ENCODE measurements around the gene DTNBP1. TPM values are rescaled to one million over a fixed set of nuclear protein-coding genes. Genes with fewer than 3 reads are reported as not detected.

The DTNBP1 gene
- total and polyA plus RNA-seq, 2 experiments from 2014 or later: 0.32 to 15.8 TPM

- Histone ChIP-seq H3K9ac (no peak overlapping the region), H3K4me1 (ENCODE audit: insufficient read depth) (peaks cover 4% of the 10 kb centered on the region; the same call in 1 of the 2 replicates), H3K9me3 (ENCODE audit: low read depth) (no peaks in the 10 kb centered on the region), H3K4me3 (no peak overlapping the region), H3K36me3 (ENCODE audit: low read depth) (no peaks in the 10 kb centered on the region), H2AFZ (no peak overlapping the region), H3K4me2 (ENCODE audit: unreplicated experiment) (no peak overlapping the region), H3F3A (ENCODE audit: insufficient read depth) (peaks cover 11% of the 10 kb centered on the region), H3K79me2 (ENCODE audit: insufficient read depth) (no peaks in the 10 kb centered on the region), H3K27me3 (replicated peaks; ENCODE audit: insufficient read depth) (no peaks in the 10 kb centered on the region), H4K20me1 (ENCODE audit: insufficient read depth) (no peaks in the 10 kb centered on the region), H3K27ac (no peak overlapping the region), H3K9me2 (ENCODE audit: insufficient read depth) (no peaks in the 10 kb centered on the region)
- in situ Hi-C loops (cut with MboI): no loop called here
- WGBS, 2 experiments (ENCODE audit: low coverage in 1 of 2, low lambda C conversion rate in 2 of 2, missing lambda C conversion rate in 2 of 2): 94 to 98% methylated on average over 2 of the region's 2 CpGs
- DNase-seq: no peak
- TF ChIP-seq EZH2phosphoT487 (IDR thresholded peaks at IDR 0.05; ENCODE audit: insufficient read depth, low read depth) (no peak), EZH2 (IDR thresholded peaks at IDR 0.05; ENCODE audit: insufficient read depth, poor library complexity, severe bottlenecking) (no peak)
Observed at GRCh38 chr6:15592610-15593009, 70.2 kb downstream of the DTNBP1 start.

- H3K9ac ChIP-seq: no peak overlapping the region
- H3K36me3 ChIP-seq (ENCODE audit: low read depth): no peaks in the 10 kb centered on the region
- H2AFZ ChIP-seq: no peak overlapping the region
- peaks cover 11% of the 10 kb centered on the region for H3F3A ChIP-seq (ENCODE audit: insufficient read depth)
- no peaks in the 10 kb centered on the region for H3K27me3 ChIP-seq (replicated peaks; ENCODE audit: insufficient read depth)
- no peaks in the 10 kb centered on the region for H3K79me2 ChIP-seq (ENCODE audit: insufficient read depth)
- H3K27ac ChIP-seq: peak overlapping the region; percentile 41
- peaks cover 9% of the 10 kb centered on the region; the same call in 1 of the 2 replicates for H3K4me1 ChIP-seq (ENCODE audit: insufficient read depth)
- H3K4me2 ChIP-seq (ENCODE audit: unreplicated experiment): no peak overlapping the region
- no peak overlapping the region for H3K4me3 ChIP-seq
- no peaks in the 10 kb centered on the region for H4K20me1 ChIP-seq (ENCODE audit: insufficient read depth)
- WGBS, 2 experiments (ENCODE audit: low coverage in 1 of 2, low lambda C conversion rate in 2 of 2, missing lambda C conversion rate in 2 of 2): 53 to 54% methylated on average over 3 of the region's 3 CpGs
- in situ Hi-C loops (cut with MboI): no loop called here
- H3K9me3 ChIP-seq (ENCODE audit: low read depth): no peaks in the 10 kb centered on the region
- no peaks in the 10 kb centered on the region for H3K9me2 ChIP-seq (ENCODE audit: insufficient read depth)
- TF ChIP-seq EZH2 (IDR thresholded peaks at IDR 0.05; ENCODE audit: insufficient read depth, poor library complexity, severe bottlenecking): no peak
- TF ChIP-seq EZH2phosphoT487 (IDR thresholded peaks at IDR 0.05; ENCODE audit: insufficient read depth, low read depth): no peak
- DNase-seq: peak; percentile 93
Observed at GRCh38 chr6:15588971-15589634, 73.7 kb downstream of the DTNBP1 start.

DNA sequence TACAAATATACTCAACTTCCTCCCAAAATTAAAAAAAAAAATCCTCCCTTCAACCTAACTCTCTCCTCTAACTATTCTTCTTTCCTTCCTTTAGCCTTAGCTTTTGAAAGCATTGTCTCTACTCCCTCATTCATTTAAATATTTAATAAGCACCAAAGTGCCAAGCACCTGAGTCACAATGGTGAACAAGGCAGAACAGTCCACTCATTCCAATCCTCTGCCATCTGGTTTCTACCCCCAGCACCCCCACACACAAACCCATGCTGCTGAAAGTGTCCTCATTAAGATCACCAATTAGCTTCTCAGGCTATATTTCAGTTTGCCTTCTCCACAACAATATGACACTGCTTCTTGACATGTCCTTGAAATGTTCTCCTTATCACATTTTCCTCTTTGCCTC lies 76.3 kb downstream of the DTNBP1 start:
- no peak overlapping the region for H2AFZ ChIP-seq
- peak; percentile 23 for DNase-seq
- H3K36me3 ChIP-seq (ENCODE audit: low read depth): no peaks in the 10 kb centered on the region
- H3K4me3 ChIP-seq: no peak overlapping the region
- H3K4me1 ChIP-seq (ENCODE audit: insufficient read depth): peaks cover 9% of the 10 kb centered on the region; the same call in 1 of the 2 replicates
- H3K9ac ChIP-seq: no peak overlapping the region
- H4K20me1 ChIP-seq (ENCODE audit: insufficient read depth): no peaks in the 10 kb centered on the region
- no peaks in the 10 kb centered on the region for H3K9me3 ChIP-seq (ENCODE audit: low read depth)
- no peak overlapping the region for H3K4me2 ChIP-seq (ENCODE audit: unreplicated experiment)
- TF ChIP-seq EZH2 (IDR thresholded peaks at IDR 0.05; ENCODE audit: insufficient read depth, poor library complexity, severe bottlenecking) (no peak), EZH2phosphoT487 (IDR thresholded peaks at IDR 0.05; ENCODE audit: insufficient read depth, low read depth) (no peak)
- H3F3A ChIP-seq (ENCODE audit: insufficient read depth): peaks cover 11% of the 10 kb centered on the region
- H3K79me2 ChIP-seq (ENCODE audit: insufficient read depth): no peaks in the 10 kb centered on the region
- no peaks in the 10 kb centered on the region for H3K9me2 ChIP-seq (ENCODE audit: insufficient read depth)
- no peak overlapping the region for H3K27ac ChIP-seq
- no peaks in the 10 kb centered on the region for H3K27me3 ChIP-seq (replicated peaks; ENCODE audit: insufficient read depth)
- in situ Hi-C loops (cut with MboI): no loop called here

DNA sequence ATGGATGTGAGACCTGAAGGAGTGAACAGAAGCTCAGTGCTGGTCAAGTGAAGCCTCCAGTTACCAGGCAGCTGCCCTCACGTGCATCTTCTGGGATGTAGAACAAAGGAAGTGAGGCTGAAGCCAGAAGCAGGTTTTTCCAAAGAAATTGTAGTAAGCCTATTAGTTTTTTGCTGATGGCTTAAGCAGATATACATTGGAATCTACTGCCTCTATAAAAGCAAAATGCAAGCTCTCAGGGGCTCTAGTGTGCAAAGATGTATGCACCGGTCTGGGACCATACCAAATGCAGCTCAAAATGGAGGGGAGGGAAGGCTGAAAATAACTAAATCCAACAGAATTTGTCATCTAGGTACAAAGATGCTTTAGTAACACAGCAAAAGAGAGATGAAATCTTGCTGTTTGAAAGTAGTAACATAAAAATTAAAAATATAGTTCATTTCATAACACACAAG lies 77.0 kb downstream of the DTNBP1 start:
- 90 to 94% methylated on average over 2 of the region's 2 CpGs for WGBS, 2 experiments (ENCODE audit: low coverage in 1 of 2, low lambda C conversion rate in 2 of 2, missing lambda C conversion rate in 2 of 2)
- Histone ChIP-seq H3K79me2 (ENCODE audit: insufficient read depth) (no peaks in the 10 kb centered on the region), H3K9ac (no peak overlapping the region), H3K4me1 (ENCODE audit: insufficient read depth) (peaks cover 9% of the 10 kb centered on the region; the same call in 1 of the 2 replicates), H3K4me2 (ENCODE audit: unreplicated experiment) (no peak overlapping the region), H2AFZ (no peak overlapping the region), H4K20me1 (ENCODE audit: insufficient read depth) (no peaks in the 10 kb centered on the region), H3K27me3 (replicated peaks; ENCODE audit: insufficient read depth) (no peaks in the 10 kb centered on the region), H3K9me3 (ENCODE audit: low read depth) (no peaks in the 10 kb centered on the region), H3K27ac (no peak overlapping the region), H3K36me3 (ENCODE audit: low read depth) (no peaks in the 10 kb centered on the region), H3K9me2 (ENCODE audit: insufficient read depth) (no peaks in the 10 kb centered on the region), H3K4me3 (no peak overlapping the region), H3F3A (ENCODE audit: insufficient read depth) (peaks cover 11% of the 10 kb centered on the region)
- in situ Hi-C loops (cut with MboI): no loop called here
- no peak for TF ChIP-seq EZH2phosphoT487 (IDR thresholded peaks at IDR 0.05; ENCODE audit: insufficient read depth, low read depth)
- TF ChIP-seq EZH2 (IDR thresholded peaks at IDR 0.05; ENCODE audit: insufficient read depth, poor library complexity, severe bottlenecking): no peak
- DNase-seq: no peak

Data from GM23248 (cell line).